T-cell (primary cell): ENCODE data around the gene VWA7. TPM values are rescaled to one million over a fixed set of nuclear protein-coding genes. Genes with fewer than 3 reads are reported as not detected.

Experiments used
- ATAC-seq, 4 experiments: fragments of 200-7000 bp in 3 of 4; fragments of 150-1000 bp in 1 of 4; cut with Tn5 transposase; replicated peaks in 1 of 4; 1 replicate in 3 of 4; 2 replicates in 1 of 4; pipeline ENCODE4 v1.10.0; 2021; ENCODE audit warnings: moderate library complexity in 3 of 4, mild to moderate bottlenecking in 2 of 4, moderate number of reproducible peaks in 1 of 4
- CTCF ChIA-PET, 2 donors: fragments of 300-600 bp; sonication (Branson Sonifier 250); formaldehyde crosslinking; loops; one replicate each; lab custom pipeline; 2022; ENCODE audit warnings: antibody characterized with exemption in 2 of 2; lab: Charles Lee
- POLR2A ChIA-PET, 2 donors: fragments of 300-600 bp; sonication (Branson Sonifier 250); formaldehyde crosslinking; loops; one replicate each; lab custom pipeline; 2022; ENCODE audit warnings: antibody characterized with exemption in 2 of 2; lab: Charles Lee
- DNase-seq, 35 experiments: peaks; one replicate each; pipeline versions ENCODE4 v3.0.0 to v3.0.0-alpha.2; 2013 to 2023
- H3K27ac ChIP-seq: one replicate; pipeline ENCODE4 v1.5.1; 2013; ENCODE audit warnings: low read length
- H3K27me3 ChIP-seq, 2 experiments: replicated peaks in 1 of 2; 1 replicate in 1 of 2; 2 replicates in 1 of 2; pipeline versions ENCODE4 v1.6.1 to v1.7.0; 2013; ENCODE audit warnings: low read length in 1 of 2, mixed read lengths in 1 of 2; ENCODE audit not compliant: control insufficient read depth in 2 of 2, insufficient read depth in 2 of 2; ENCODE audit errors: extremely low read depth in 1 of 2
- H3K36me3 ChIP-seq, 2 donors: 1 replicate in 1 of 2; 2 replicates in 1 of 2; pipeline versions ENCODE4 v1.6.1 to v1.7.0; 2013; ENCODE audit warnings: low read length in 1 of 2; ENCODE audit not compliant: control insufficient read depth in 2 of 2, insufficient read depth in 1 of 2; ENCODE audit errors: extremely low read depth in 1 of 2
- H3K4me1 ChIP-seq, 2 experiments: 1 replicate in 1 of 2; 2 replicates in 1 of 2; pipeline versions ENCODE4 v1.6.1 to v1.7.0; 2013; ENCODE audit warnings: low read length in 2 of 2, mixed read lengths in 1 of 2; ENCODE audit not compliant: insufficient read depth in 2 of 2, control insufficient read depth in 1 of 2; ENCODE audit errors: extremely low read depth in 1 of 2
- H3K4me3 ChIP-seq, 2 donors: 1 replicate in 1 of 2; 2 replicates in 1 of 2; pipeline versions ENCODE4 v1.5.1 to v1.7.0; 2013; ENCODE audit warnings: mild to moderate bottlenecking in 2 of 2, low read length in 1 of 2, moderate library complexity in 1 of 2; ENCODE audit not compliant: control insufficient read depth in 1 of 2; ENCODE audit errors: extremely low read depth in 1 of 2
- H3K9me3 ChIP-seq: 2 replicates; pipeline ENCODE4 v1.7.0; 2013
- H3K27ac Mint-ChIP-seq, 2 donors: one replicate each; pipeline ENCODE4 v1.8.0; 2020 to 2021; ENCODE audit warnings: mild to moderate bottlenecking in 2 of 2, mixed read lengths in 2 of 2
- H3K27me3 Mint-ChIP-seq, 2 donors: one replicate each; pipeline ENCODE4 v1.8.0; 2021 to 2022; ENCODE audit warnings: mixed read lengths in 2 of 2
- H3K36me3 Mint-ChIP-seq: one replicate; pipeline ENCODE4 v1.8.0; 2021; ENCODE audit warnings: mixed read lengths
- H3K4me1 Mint-ChIP-seq, 3 donors: one replicate each; pipeline ENCODE4 v1.8.0; 2020 to 2022; ENCODE audit warnings: mixed read lengths in 3 of 3, mild to moderate bottlenecking in 1 of 3
- H3K4me3 Mint-ChIP-seq, 3 donors: one replicate each; pipeline ENCODE4 v1.8.0; 2020 to 2022; ENCODE audit warnings: mild to moderate bottlenecking in 3 of 3, mixed read lengths in 3 of 3, moderate library complexity in 3 of 3
- H3K9me3 Mint-ChIP-seq, 3 donors: one replicate each; pipeline ENCODE4 v1.8.0; 2020 to 2022; ENCODE audit warnings: mixed read lengths in 3 of 3
- WGBS: methylation state at CpG from one replicate; pipeline ENCODE4 v1.1.5; 2013; ENCODE audit warnings: missing lambda C conversion rate; ENCODE audit not compliant: insufficient coverage; 5-methylcytosine and 5-hydroxymethylcytosine counted together
- total RNA-seq, 35 experiments: library from RNA in 6 of 35; stranded (reverse) in 6 of 35; fragments of 120-200 nt in 1 of 35; gene quantifications; one replicate each; pipeline versions ENCODE4 v1.2.1 to v1.2.4 and lab custom pipeline; 2013 to 2026

VWA7 gene
- total RNA-seq, 5 donors from 2014 or later (not counting 1 experiment from before 2014, with no cell fraction given): 1.4 to 8.0 (median 2.1) TPM

- Mint-ChIP-seq H3K4me3 (no peak overlapping the region), H3K27ac (no peak overlapping the region), H3K36me3 (peaks cover 20% of the 10 kb centered on the region), H3K4me1 (peaks cover 7 to 17% (median 7%) of the 10 kb centered on the region in 3 donors), H3K9me3 (no peaks in the 10 kb centered on the region), H3K27me3 (no peaks in the 10 kb centered on the region)
- Histone ChIP-seq H3K4me3 (no peak overlapping the region), H3K27ac (no peak overlapping the region), H3K36me3 (no peaks in the 10 kb centered on the region), H3K4me1 (peaks cover 0 to 8% of the 10 kb centered on the region in 2 experiments), H3K27me3 (no peaks in the 10 kb centered on the region), H3K9me3 (no peaks in the 10 kb centered on the region)
- ChIA-PET POLR2A (no interaction called here), CTCF (interaction anchor here in 1 of 2 donors (0.6 kb wide), 1 partner anchor 8 kb away, joined by 7 read pairs; no protein-coding TSS in a partner anchor)
- no peak for ATAC-seq
- 73% methylated on average over 3 of the region's 9 CpGs for WGBS
- DNase-seq: no peak
Observed at GRCh38 chr6:31765559-31765909, 11.6 kb downstream of the VWA7 start.

GRCh38 chr6:31764198-31764597 lies 12.9 kb downstream of the VWA7 start:
- Histone ChIP-seq H3K36me3 (no peaks in the 10 kb centered on the region), H3K4me3 (no peak overlapping the region), H3K4me1 (no peaks in the 10 kb centered on the region), H3K27ac (no peak overlapping the region), H3K9me3 (no peaks in the 10 kb centered on the region), H3K27me3 (no peaks in the 10 kb centered on the region)
- Mint-ChIP-seq H3K9me3 (no peaks in the 10 kb centered on the region), H3K4me3 (no peak overlapping the region), H3K36me3 (peaks cover 28% of the 10 kb centered on the region), H3K27me3 (no peaks in the 10 kb centered on the region), H3K27ac (no peak overlapping the region), H3K4me1 (peaks cover 0 to 11% (median 0%) of the 10 kb centered on the region in 3 donors)
- ChIA-PET POLR2A (no interaction called here), CTCF (no interaction called here)
- DNase-seq (no peak), ATAC-seq (no peak)
- WGBS: no CpG with 5 or more reads among the region's 4 CpGs

DNA sequence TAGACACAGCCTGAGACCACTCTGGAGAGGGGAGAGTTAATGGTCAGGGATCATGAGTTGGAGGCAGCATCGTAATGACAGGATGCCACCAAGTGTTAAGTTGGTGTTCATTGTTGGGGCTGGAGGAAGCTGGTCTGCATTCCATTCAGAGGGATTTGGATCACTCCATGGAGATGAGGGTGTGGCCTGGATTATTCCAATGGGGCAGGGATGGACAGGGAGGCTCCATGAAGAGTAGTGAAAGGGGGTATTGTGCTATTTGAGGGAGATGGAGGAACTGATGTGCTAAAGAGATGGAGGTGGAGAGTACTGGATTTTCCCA lies 13.5 kb downstream of the VWA7 start:
- POLR2A ChIA-PET: no interaction called here
- H3K4me1 ChIP-seq: no peaks in the 10 kb centered on the region

DNA sequence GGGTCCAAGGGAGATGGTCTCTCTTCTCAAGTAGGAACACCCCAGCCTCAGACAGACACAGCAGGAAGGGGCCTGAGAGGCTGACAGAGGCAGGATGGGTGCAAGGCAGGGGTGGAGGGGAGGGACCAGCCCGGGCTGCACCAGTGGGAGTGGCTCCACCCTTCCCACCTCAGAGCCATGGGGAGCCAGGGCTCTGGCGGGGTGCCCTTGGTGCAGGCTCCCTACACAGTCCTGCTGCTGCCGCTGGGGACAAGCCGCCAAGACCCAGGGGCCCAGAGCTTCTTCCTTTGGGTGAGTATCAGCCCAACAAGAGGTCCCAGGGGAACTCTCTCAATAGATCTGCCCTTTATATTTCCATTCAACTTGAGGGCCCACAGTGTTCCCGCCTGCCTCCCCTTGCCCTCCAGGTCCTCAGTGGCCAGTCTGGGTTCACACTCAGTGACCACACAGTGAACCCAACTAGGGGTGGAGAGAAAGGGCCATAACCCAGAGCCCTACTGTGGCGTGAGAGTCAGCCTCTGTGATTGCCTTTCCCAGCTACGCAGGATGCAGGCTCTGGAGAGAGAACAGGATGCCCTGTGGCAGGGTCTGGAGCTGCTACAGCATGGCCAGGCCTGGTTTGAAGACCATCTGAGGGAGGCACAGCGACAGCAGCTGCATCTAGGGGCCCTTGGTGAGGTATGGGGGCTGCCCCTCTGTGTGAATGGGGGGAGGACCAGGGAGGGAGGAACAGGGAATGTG lies 14.1 kb downstream of the VWA7 start:
- Mint-ChIP-seq H3K27me3 (no peaks in the 10 kb centered on the region), H3K27ac (no peak overlapping the region), H3K36me3 (peaks cover 32% of the 10 kb centered on the region), H3K4me3 (no peak overlapping the region), H3K4me1 (peaks cover 0 to 9% (median 0%) of the 10 kb centered on the region in 3 donors), H3K9me3 (no peaks in the 10 kb centered on the region)
- no peaks in the 10 kb centered on the region for H3K27me3 ChIP-seq
- no peak overlapping the region for H3K27ac ChIP-seq
- WGBS: 99% methylated on average over 6 of the region's 8 CpGs
- ATAC-seq (no peak), DNase-seq (no peak)
- no peaks in the 10 kb centered on the region for H3K4me1 ChIP-seq
- CTCF ChIA-PET: no interaction called here
- no peak overlapping the region for H3K4me3 ChIP-seq
- no peaks in the 10 kb centered on the region for H3K9me3 ChIP-seq
- POLR2A ChIA-PET: no interaction called here
- H3K36me3 ChIP-seq: no peaks in the 10 kb centered on the region

More for the DNA sequence above, 13.5 kb downstream of the VWA7 start:
- WGBS: 100% methylated on average over 1 of the region's 1 CpG
- Histone ChIP-seq H3K27me3 (no peaks in the 10 kb centered on the region), H3K27ac (no peak overlapping the region), H3K9me3 (no peaks in the 10 kb centered on the region), H3K4me3 (no peak overlapping the region), H3K36me3 (no peaks in the 10 kb centered on the region)
- CTCF ChIA-PET: no interaction called here
- Mint-ChIP-seq H3K4me1 (peaks cover 0 to 9% (median 0%) of the 10 kb centered on the region in 3 donors), H3K27me3 (no peaks in the 10 kb centered on the region), H3K4me3 (no peak overlapping the region), H3K36me3 (peaks cover 32% of the 10 kb centered on the region), H3K27ac (no peak overlapping the region), H3K9me3 (no peaks in the 10 kb centered on the region)
- no peak for ATAC-seq
- DNase-seq: no peak

- Histone ChIP-seq H3K4me1 (no peaks in the 10 kb centered on the region), H3K4me3 (no peak within 1 kb of the TSS), H3K36me3 (no peaks in the 10 kb centered on the region), H3K27ac (no peak within 1 kb of the TSS), H3K9me3 (no peaks in the 10 kb centered on the region), H3K27me3 (no peaks in the 10 kb centered on the region)
- Mint-ChIP-seq H3K4me3 (no peak within 1 kb of the TSS), H3K36me3 (peaks cover 32% of the 10 kb centered on the region), H3K27me3 (no peaks in the 10 kb centered on the region), H3K4me1 (peaks cover 0 to 9% (median 0%) of the 10 kb centered on the region in 3 donors), H3K27ac (no peak within 1 kb of the TSS), H3K9me3 (no peaks in the 10 kb centered on the region)
- ChIA-PET POLR2A (no interaction called here), CTCF (no interaction called here)
- DNase-seq (no peak), ATAC-seq (no peak)
- WGBS: no CpG with 5 or more reads among the region's 4 CpGs
Observed at GRCh38 chr6:31762356-31762755, 14.8 kb downstream of the VWA7 start, which contains the start of gene SAPCD1. TSS of gene SAPCD1 (plus strand) at chr6:31762656. CDS start at chr6:31763055, 399 bp downstream.

GRCh38 chr6:31761343-31761742 lies 15.8 kb downstream of the VWA7 start:
- no peak overlapping the region for H3K27ac Mint-ChIP-seq
- ATAC-seq (no peak), DNase-seq (no peak)
- H3K9me3 Mint-ChIP-seq: no peaks in the 10 kb centered on the region
- H3K9me3 ChIP-seq: no peaks in the 10 kb centered on the region
- ChIA-PET CTCF (no interaction called here), POLR2A (no interaction called here)
- peaks cover 0 to 9% (median 0%) of the 10 kb centered on the region in 3 donors for H3K4me1 Mint-ChIP-seq
- H3K36me3 ChIP-seq: no peaks in the 10 kb centered on the region
- no peaks in the 10 kb centered on the region for H3K27me3 ChIP-seq
- no peak overlapping the region for H3K4me3 Mint-ChIP-seq
- H3K4me3 ChIP-seq: no peak overlapping the region
- no peak overlapping the region for H3K27ac ChIP-seq
- 100% methylated on average over 4 of the region's 8 CpGs for WGBS
- H3K4me1 ChIP-seq: no peaks in the 10 kb centered on the region
- H3K27me3 Mint-ChIP-seq: no peaks in the 10 kb centered on the region
- H3K36me3 Mint-ChIP-seq: peaks cover 32% of the 10 kb centered on the region
